Upper lobe of right lung (tissue), 1 donor: ENCODE results near the gene IFI27L2. TPM values are rescaled to one million over a fixed set of nuclear protein-coding genes. Genes with fewer than 3 reads are reported as not detected.

Experiments
- ATAC-seq: fragments of 200-7000 bp; cut with Tn5 transposase; one replicate; pipeline ENCODE4 v1.9.1; 2020; ENCODE audit warnings: mild to moderate bottlenecking, moderate library complexity
- DNase-seq: peaks from one replicate; pipeline ENCODE4 v3.0.0-alpha.2; 2020
- H3K27ac ChIP-seq: fragments of 200-600 bp; one replicate; pipeline ENCODE4 v1.8.0; 2022
- H3K27me3 ChIP-seq: fragments of 200-600 bp; one replicate; pipeline ENCODE4 v1.8.0; 2022; ENCODE audit warnings: mild to moderate bottlenecking
- H3K36me3 ChIP-seq: fragments of 200-600 bp; one replicate; pipeline ENCODE4 v1.8.0; 2022
- H3K4me1 ChIP-seq: fragments of 200-600 bp; one replicate; pipeline ENCODE4 v1.8.0; 2022
- H3K4me3 ChIP-seq: fragments of 200-600 bp; one replicate; pipeline ENCODE4 v1.8.0; 2022; ENCODE audit warnings: mild to moderate bottlenecking
- H3K9me3 ChIP-seq: fragments of 200-600 bp; one replicate; pipeline ENCODE4 v1.8.0; 2022
- CTCF ChIP-seq: fragments of 200-600 bp; IDR thresholded peaks from one replicate; pipeline ENCODE4 v1.8.0; 2022; ENCODE audit warnings: antibody characterized with exemption
- intact Hi-C: fragments of 100-400 bp; cut with DNase I; formaldehyde crosslinking; loops from one replicate; pipeline ENCODE4 v1.11.0; 2022
- total RNA-seq: library from RNA; stranded (reverse); fragmentation: NEBNext Ultra II Directional; extraction: Animal tissue kit (Norgen Biotek cat#: 25700); gene quantifications from one replicate; pipeline ENCODE4 v1.2.1, GENCODE V29; 2021
- donor health status: DM: no; HTN: yes; CAD: no; lungs with severe emphysema.

Gene IFI27L2
- total RNA-seq, 1 donor from 2014 or later = 32.4 TPM

- TF ChIP-seq CTCF = no peak
- intact Hi-C loops = no loop called here
- H3K27ac ChIP-seq = no peak overlapping the region
- no peaks in the 10 kb centered on the region for H3K4me1 ChIP-seq
- no peaks in the 10 kb centered on the region for H3K36me3 ChIP-seq
- H3K9me3 ChIP-seq = no peaks in the 10 kb centered on the region
- ATAC-seq = no peak
- H3K4me3 ChIP-seq = no peak overlapping the region
- no peaks in the 10 kb centered on the region for H3K27me3 ChIP-seq
- no peak for DNase-seq
Measured at GRCh38 chr14:94123296-94123695, 6.1 kb downstream of the IFI27L2 start.

- Histone ChIP-seq H3K4me1 (no peaks in the 10 kb centered on the region), H3K27me3 (no peaks in the 10 kb centered on the region), H3K9me3 (no peaks in the 10 kb centered on the region), H3K4me3 (no peak overlapping the region), H3K36me3 (no peaks in the 10 kb centered on the region), H3K27ac (no peak overlapping the region)
- intact Hi-C loops = no loop called here
- ATAC-seq = no peak
- TF ChIP-seq CTCF = no peak
- DNase-seq = no peak
Measured at GRCh38 chr14:94122438-94122837, 7.0 kb downstream of the IFI27L2 start.

- DNase-seq (no peak), ATAC-seq (no peak)
- Histone ChIP-seq H3K9me3 (no peaks in the 10 kb centered on the region), H3K4me3 (no peak overlapping the region), H3K4me1 (no peaks in the 10 kb centered on the region), H3K36me3 (no peaks in the 10 kb centered on the region), H3K27me3 (no peaks in the 10 kb centered on the region), H3K27ac (no peak overlapping the region)
- no peak for TF ChIP-seq CTCF
- intact Hi-C loops = no loop called here
Measured at GRCh38 chr14:94121485-94121884, 7.9 kb downstream of the IFI27L2 start.

- H3K4me3 ChIP-seq = no peak overlapping the region
- H3K36me3 ChIP-seq = no peaks in the 10 kb centered on the region
- no peaks in the 10 kb centered on the region for H3K27me3 ChIP-seq
- DNase-seq = no peak
- H3K4me1 ChIP-seq = peaks cover under 1% of the 10 kb centered on the region
- H3K9me3 ChIP-seq = no peaks in the 10 kb centered on the region
- no peak for TF ChIP-seq CTCF
- ATAC-seq = no peak
- H3K27ac ChIP-seq = no peak overlapping the region
- intact Hi-C loops = no loop called here
Measured at GRCh38 chr14:94120667-94121340, 8.6 kb downstream of the IFI27L2 start.

GRCh38 chr14:94119071-94119470 lies 10.3 kb downstream of the IFI27L2 start:
- ATAC-seq (no peak), DNase-seq (no peak)
- intact Hi-C loops = no loop called here
- no peak overlapping the region for H3K4me3 ChIP-seq
- H3K27ac ChIP-seq = no peak overlapping the region
- no peak for TF ChIP-seq CTCF
- H3K36me3 ChIP-seq = no peaks in the 10 kb centered on the region
- peaks cover 11% of the 10 kb centered on the region for H3K4me1 ChIP-seq
- H3K27me3 ChIP-seq = no peaks in the 10 kb centered on the region
- no peaks in the 10 kb centered on the region for H3K9me3 ChIP-seq

GRCh38 chr14:94117856-94118255 lies 11.5 kb downstream of the IFI27L2 start:
- Histone ChIP-seq H3K4me1 (peaks cover 11% of the 10 kb centered on the region), H3K27ac (no peak overlapping the region), H3K9me3 (no peaks in the 10 kb centered on the region), H3K36me3 (no peaks in the 10 kb centered on the region), H3K27me3 (no peaks in the 10 kb centered on the region), H3K4me3 (no peak overlapping the region)
- intact Hi-C loops = no loop called here
- TF ChIP-seq CTCF = no peak
- no peak for DNase-seq
- no peak for ATAC-seq
